H9 (cell line): Measurements from ENCODE around the gene NPB. TPM values are rescaled to one million over a fixed set of nuclear protein-coding genes. Genes with fewer than 3 reads are reported as not detected.

Source experiments
- DNase-seq: peaks from one replicate; pipeline ENCODE4 v3.0.0-alpha.2; 2017
- H2AFZ ChIP-seq: one replicate; pipeline ENCODE4 v1.6.1; 2013; ENCODE audit warnings: mild to moderate bottlenecking, low read length, control low read depth, moderate library complexity
- H2AK5ac ChIP-seq: 2 replicates; pipeline ENCODE4 v1.6.1; 2013; ENCODE audit warnings: low read length, control low read depth, mixed read lengths; ENCODE audit not compliant: insufficient read length
- H2BK120ac ChIP-seq: one replicate; pipeline ENCODE4 v1.6.1; 2013; ENCODE audit warnings: low read depth, mild to moderate bottlenecking, low read length, control low read depth, inconsistent platforms; ENCODE audit not compliant: poor library complexity, severe bottlenecking
- H2BK12ac ChIP-seq: 2 replicates; pipeline ENCODE4 v1.6.1; 2013; ENCODE audit warnings: low read length, control low read depth, mixed read lengths, low read depth; ENCODE audit not compliant: insufficient read length
- H2BK15ac ChIP-seq: 2 replicates; pipeline ENCODE4 v1.6.1; 2013; ENCODE audit warnings: low read depth, low read length, control low read depth
- H2BK20ac ChIP-seq: one replicate; pipeline ENCODE4 v1.6.1; 2013; ENCODE audit warnings: low read depth, mild to moderate bottlenecking, low read length, control low read depth, inconsistent platforms; ENCODE audit not compliant: poor library complexity, severe bottlenecking
- H2BK5ac ChIP-seq: 2 replicates; pipeline ENCODE4 v1.6.1; 2013; ENCODE audit warnings: low read length, control low read depth, mixed read lengths; ENCODE audit not compliant: insufficient read length
- H3K14ac ChIP-seq: 2 replicates; pipeline ENCODE4 v1.6.1; 2013; ENCODE audit warnings: low read length, control low read depth; ENCODE audit not compliant: insufficient read depth
- H3K18ac ChIP-seq: 2 replicates; pipeline ENCODE4 v1.6.1; 2013; ENCODE audit warnings: low read depth, mild to moderate bottlenecking, mixed read lengths, low read length, control low read depth; ENCODE audit not compliant: insufficient read length
- H3K23ac ChIP-seq: 2 replicates; pipeline ENCODE4 v1.6.1; 2013; ENCODE audit warnings: low read length, control low read depth, mixed read lengths, low read depth; ENCODE audit not compliant: insufficient read length
- H3K23me2 ChIP-seq: 2 replicates; pipeline ENCODE4 v1.6.1; 2013; ENCODE audit warnings: low read depth, mild to moderate bottlenecking, mixed read lengths, low read length, control low read depth; ENCODE audit not compliant: insufficient read length, poor library complexity, severe bottlenecking
- H3K27ac ChIP-seq: 2 replicates; pipeline ENCODE4 v1.5.1; 2013; ENCODE audit warnings: low read length, control low read depth, mixed read lengths, low read depth; ENCODE audit not compliant: insufficient read length
- H3K27me3 ChIP-seq: 2 replicates; pipeline ENCODE4 v1.6.1; 2013; ENCODE audit warnings: low read length, control low read depth, inconsistent platforms; ENCODE audit not compliant: insufficient read depth
- H3K4ac ChIP-seq: 2 replicates; pipeline ENCODE4 v1.6.1; 2013; ENCODE audit warnings: low read depth, mild to moderate bottlenecking, control low read depth, inconsistent platforms, low read length, moderate library complexity
- H3K4me1 ChIP-seq: 2 replicates; pipeline ENCODE4 v1.6.1; 2013; ENCODE audit warnings: low read length, control low read depth, inconsistent platforms; ENCODE audit not compliant: insufficient read depth
- H3K4me2 ChIP-seq: 2 replicates; pipeline ENCODE4 v1.6.1; 2013; ENCODE audit warnings: low read length, control low read depth, mixed read lengths; ENCODE audit not compliant: insufficient read length, insufficient read depth
- H3K56ac ChIP-seq: 2 replicates; pipeline ENCODE4 v1.6.1; 2013; ENCODE audit warnings: low read depth, mild to moderate bottlenecking, mixed read lengths, low read length, control low read depth; ENCODE audit not compliant: insufficient read length
- H3K79me1 ChIP-seq: 2 replicates; pipeline ENCODE4 v1.6.1; 2013; ENCODE audit warnings: low read depth, mild to moderate bottlenecking, moderate library complexity, low read length, control low read depth, inconsistent platforms; ENCODE audit not compliant: insufficient read depth, poor library complexity, severe bottlenecking
- H3K79me2 ChIP-seq: 2 replicates; pipeline ENCODE4 v1.6.1; 2013; ENCODE audit warnings: low read length, control low read depth, inconsistent platforms; ENCODE audit not compliant: insufficient read depth
- H3K9ac ChIP-seq: 2 replicates; pipeline ENCODE4 v1.6.1; 2013; ENCODE audit warnings: low read length, control low read depth, mixed read lengths; ENCODE audit not compliant: insufficient read length; ENCODE audit errors: extremely low read depth
- H3K9me3 ChIP-seq: one replicate; pipeline ENCODE4 v1.6.1; 2013; ENCODE audit warnings: low read depth, low read length, inconsistent platforms; ENCODE audit not compliant: control insufficient read depth
- H3T11ph ChIP-seq: one replicate; pipeline ENCODE4 v1.6.1; 2013; ENCODE audit warnings: mild to moderate bottlenecking, low read length, control low read depth, inconsistent platforms
- H4K20me1 ChIP-seq: one replicate; pipeline ENCODE4 v1.6.1; 2013; ENCODE audit not compliant: control insufficient read depth, insufficient read length, insufficient read depth
- H4K5ac ChIP-seq: 2 replicates; pipeline ENCODE4 v1.6.1; 2013; ENCODE audit warnings: low read depth, mild to moderate bottlenecking, mixed read lengths, low read length, control low read depth; ENCODE audit not compliant: insufficient read length
- H4K8ac ChIP-seq: replicated peaks from 2 replicates; pipeline ENCODE4 v1.6.1; 2013; ENCODE audit warnings: low read length, control low read depth, mixed read lengths, low read depth; ENCODE audit not compliant: insufficient read length
- H4K91ac ChIP-seq: 2 replicates; pipeline ENCODE4 v1.6.1; 2013; ENCODE audit warnings: low read depth, mild to moderate bottlenecking, moderate library complexity, mixed read lengths, low read length, control low read depth; ENCODE audit not compliant: insufficient read length
- H3K27ac Mint-ChIP-seq, 3 experiments: 2 replicates in 2 of 3; 3 replicates in 1 of 3; pipeline ENCODE4 v1.8.0; 2020 to 2021; ENCODE audit warnings: mixed read lengths in 3 of 3, mild to moderate bottlenecking in 1 of 3, moderate library complexity in 1 of 3
- H3K27me3 Mint-ChIP-seq: 2 replicates; pipeline ENCODE4 v1.8.0; 2021; ENCODE audit warnings: low read depth, mild to moderate bottlenecking, moderate library complexity, mixed read lengths
- H3K36me3 Mint-ChIP-seq, 3 experiments: 2 replicates in 2 of 3; 3 replicates in 1 of 3; pipeline ENCODE4 v1.8.0; 2020 to 2021; ENCODE audit warnings: low read depth in 3 of 3, mixed read lengths in 3 of 3; ENCODE audit not compliant: insufficient read depth in 1 of 3
- H3K4me1 Mint-ChIP-seq, 2 experiments: 2 replicates each; pipeline ENCODE4 v1.8.0; 2020; ENCODE audit warnings: mixed read lengths in 2 of 2
- H3K4me3 Mint-ChIP-seq, 2 experiments: 2 replicates in 1 of 2; 3 replicates in 1 of 2; pipeline ENCODE4 v1.8.0; 2020 to 2021; ENCODE audit warnings: mild to moderate bottlenecking in 2 of 2, mixed read lengths in 2 of 2, moderate library complexity in 1 of 2
- H3K9me3 Mint-ChIP-seq, 2 experiments: 2 replicates in 1 of 2; 3 replicates in 1 of 2; pipeline ENCODE4 v1.8.0; 2020; ENCODE audit warnings: mild to moderate bottlenecking in 2 of 2, mixed read lengths in 2 of 2, moderate library complexity in 1 of 2
- WGBS: extraction: QIAGEN DNeasy Blood & Tissue Kit; methylation state at CpG from one replicate; pipeline ENCODE4 v1.1.7; 2013; ENCODE audit warnings: missing lambda C conversion rate, low lambda C conversion rate, mixed read lengths; ENCODE audit not compliant: insufficient read length; ENCODE audit errors: extremely low coverage; 5-methylcytosine and 5-hydroxymethylcytosine counted together
- total RNA-seq: library from RNA; stranded (reverse); gene quantifications from 2 replicates; pipeline ENCODE4 v1.2.1, GENCODE V29; 2021
- TF ChIP-seq, protein P1 (sequence below): fragments of 200-600 bp; sonication (generic); conservative IDR thresholded peaks from 3 replicates; pipeline ENCODE4 v1.8.0; 2021; ENCODE audit warnings: antibody characterized with exemption, mild to moderate bottlenecking

NPB gene
- total RNA-seq, 1 experiment from 2014 or later, result 2.1 TPM

DNA sequence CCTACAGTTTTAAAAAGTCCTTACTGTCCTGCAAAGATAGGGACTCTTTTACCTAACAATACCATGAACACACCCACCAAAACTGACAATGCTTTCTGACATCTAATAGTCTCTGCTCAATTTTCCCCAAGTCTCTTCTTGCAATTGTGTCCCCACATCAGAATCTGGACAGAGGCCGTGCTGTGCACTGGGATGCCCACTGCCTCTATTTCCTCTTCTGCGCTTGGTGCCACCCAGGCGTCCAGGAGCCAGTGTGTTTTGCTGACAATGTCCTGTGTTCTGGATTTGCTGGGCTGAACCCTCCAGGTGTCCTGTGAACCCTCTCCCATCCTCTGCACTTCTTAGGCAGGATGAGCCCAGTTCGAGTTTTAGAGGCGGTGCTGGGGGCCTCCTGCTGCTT, 24.5 kb upstream of the NPB start:
- H3K56ac ChIP-seq, result no peak overlapping the region
- TF ChIP-seq, protein P1, sequence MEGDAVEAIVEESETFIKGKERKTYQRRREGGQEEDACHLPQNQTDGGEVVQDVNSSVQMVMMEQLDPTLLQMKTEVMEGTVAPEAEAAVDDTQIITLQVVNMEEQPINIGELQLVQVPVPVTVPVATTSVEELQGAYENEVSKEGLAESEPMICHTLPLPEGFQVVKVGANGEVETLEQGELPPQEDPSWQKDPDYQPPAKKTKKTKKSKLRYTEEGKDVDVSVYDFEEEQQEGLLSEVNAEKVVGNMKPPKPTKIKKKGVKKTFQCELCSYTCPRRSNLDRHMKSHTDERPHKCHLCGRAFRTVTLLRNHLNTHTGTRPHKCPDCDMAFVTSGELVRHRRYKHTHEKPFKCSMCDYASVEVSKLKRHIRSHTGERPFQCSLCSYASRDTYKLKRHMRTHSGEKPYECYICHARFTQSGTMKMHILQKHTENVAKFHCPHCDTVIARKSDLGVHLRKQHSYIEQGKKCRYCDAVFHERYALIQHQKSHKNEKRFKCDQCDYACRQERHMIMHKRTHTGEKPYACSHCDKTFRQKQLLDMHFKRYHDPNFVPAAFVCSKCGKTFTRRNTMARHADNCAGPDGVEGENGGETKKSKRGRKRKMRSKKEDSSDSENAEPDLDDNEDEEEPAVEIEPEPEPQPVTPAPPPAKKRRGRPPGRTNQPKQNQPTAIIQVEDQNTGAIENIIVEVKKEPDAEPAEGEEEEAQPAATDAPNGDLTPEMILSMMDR, result no peak

More for the DNA sequence above, 24.5 kb upstream of the NPB start:
- H3K79me1 ChIP-seq, result no peaks in the 10 kb centered on the region
- H3K9me3 ChIP-seq, result no peaks in the 10 kb centered on the region
- no peak overlapping the region for H3K4me2 ChIP-seq
- Mint-ChIP-seq H3K9me3 (no peaks in the 10 kb centered on the region; a peak in 1 of 5 replicates), H3K27me3 (no peaks in the 10 kb centered on the region; the same call in 1 of the 2 replicates), H3K27ac (0 out of 7 replicates have a peak overlapping the region, but pooled peaks of 1 of the 3 experiments have one; percentile 6), H3K4me1 (0 out of 4 replicates have a peak, but pooled peaks cover 0 to 2% of the 10 kb centered on the region in 2 experiments), H3K36me3 (peaks cover 11 to 44% (median 40%) of the 10 kb centered on the region in 3 experiments), H3K4me3 (no peak overlapping the region)
- H4K8ac ChIP-seq, result no peak overlapping the region
- H3K79me2 ChIP-seq, result no peaks in the 10 kb centered on the region
- WGBS, result no CpG with 5 or more reads among the region's 5 CpGs
- no peak overlapping the region for H3K4ac ChIP-seq
- no peak overlapping the region for H3K23ac ChIP-seq
- no peak overlapping the region for H4K91ac ChIP-seq
- no peak overlapping the region for H2AFZ ChIP-seq
- H2BK5ac ChIP-seq, result no peak overlapping the region
- H3K14ac ChIP-seq, result no peak overlapping the region
- H2BK120ac ChIP-seq, result no peak overlapping the region
- H3K4me1 ChIP-seq, result no peaks in the 10 kb centered on the region
- H2AK5ac ChIP-seq, result no peak overlapping the region
- no peak overlapping the region for H3K18ac ChIP-seq
- DNase-seq, result no peak
- no peaks in the 10 kb centered on the region for H3K23me2 ChIP-seq
- no peak overlapping the region for H2BK12ac ChIP-seq
- H2BK15ac ChIP-seq, result no peak overlapping the region; the same call in 1 of the 2 replicates
- no peaks in the 10 kb centered on the region for H4K20me1 ChIP-seq
- H3K9ac ChIP-seq, result no peak overlapping the region
- H3K27me3 ChIP-seq, result no peaks in the 10 kb centered on the region
- H3T11ph ChIP-seq, result no peak overlapping the region
- no peak overlapping the region for H4K5ac ChIP-seq
- no peak overlapping the region for H3K27ac ChIP-seq
- no peak overlapping the region for H2BK20ac ChIP-seq
